HepG2 (cell line): ENCODE measurements around the gene SDC4. TPM values are rescaled to one million over a fixed set of nuclear protein-coding genes. Genes with fewer than 3 reads are reported as not detected.

Source experiments
- BHLHE40 ChIP-seq: IDR thresholded peaks from 2 replicates; pipeline ENCODE4 v1.6.1; 2011; ENCODE audit warnings: low read length, improper control_type of control experiment
- CCDC6 ChIP-seq: sonication (generic); formaldehyde crosslinking; IDR thresholded peaks from 2 replicates; pipeline ENCODE4 v1.8.1; 2022; ENCODE audit warnings: mild to moderate bottlenecking, missing genetic modification reagents, moderate library complexity
- DMTF1 ChIP-seq: sonication (generic); formaldehyde crosslinking; IDR thresholded peaks from 2 replicates; pipeline ENCODE4 v1.4.0; 2020; ENCODE audit warnings: mild to moderate bottlenecking, missing genetic modification reagents
- PBX2 ChIP-seq: IDR thresholded peaks from 2 replicates; pipeline ENCODE4 v1.6.1; 2016; ENCODE audit warnings: control low read depth
- PRPF4 ChIP-seq: fragments of 200-400 bp; formaldehyde crosslinking; IDR thresholded peaks from 2 replicates; pipeline ENCODE4 v1.6.1; 2016; ENCODE audit warnings: low read length, low read depth; ENCODE audit not compliant: poor library complexity, severe bottlenecking
- RFXANK ChIP-seq: IDR thresholded peaks from 2 replicates; pipeline ENCODE4 v1.6.1; 2016
- SSRP1 ChIP-seq: IDR thresholded peaks from 2 replicates; pipeline ENCODE4 v1.6.1; 2016; ENCODE audit warnings: control low read depth
- THAP9 ChIP-seq: sonication (generic); formaldehyde crosslinking; IDR thresholded peaks from 2 replicates; pipeline ENCODE4; 2020; ENCODE audit warnings: missing genetic modification reagents, mild to moderate bottlenecking, borderline replicate concordance
- YY1 ChIP-seq: IDR thresholded peaks from 2 replicates; pipeline ENCODE4 v1.6.1; 2011; ENCODE audit warnings: low read length, low read depth, moderate library complexity, mild to moderate bottlenecking; ENCODE audit not compliant: insufficient read depth, insufficient replicate concordance
- ZBTB3 ChIP-seq: sonication (generic); formaldehyde crosslinking; IDR thresholded peaks from 2 replicates; pipeline ENCODE4 v1.4.0; 2020; ENCODE audit warnings: low read depth, mild to moderate bottlenecking, moderate library complexity, missing genetic modification reagents, borderline replicate concordance
- ZBTB49 ChIP-seq: sonication (generic); formaldehyde crosslinking; IDR thresholded peaks from 2 replicates; pipeline ENCODE4 v1.4.0; 2020; ENCODE audit warnings: missing genetic modification reagents, borderline replicate concordance
- ZIK1 ChIP-seq: sonication (generic); formaldehyde crosslinking; IDR thresholded peaks from 2 replicates; pipeline ENCODE4 v1.5.0; 2020; ENCODE audit warnings: mild to moderate bottlenecking, low read depth, missing genetic modification reagents, borderline replicate concordance
- ZNF263 ChIP-seq: sonication (generic); formaldehyde crosslinking; IDR thresholded peaks from 2 replicates; pipeline ENCODE4 v1.4.0; 2020; ENCODE audit warnings: missing genetic modification reagents
- ZNF431 ChIP-seq: sonication (generic); formaldehyde crosslinking; IDR thresholded peaks from 2 replicates; pipeline ENCODE4 v1.9.0; 2022; ENCODE audit warnings: missing genetic modification reagents, low read depth, mild to moderate bottlenecking, borderline replicate concordance
- ZNF788 ChIP-seq: sonication (generic); formaldehyde crosslinking; IDR thresholded peaks from 2 replicates; pipeline ENCODE4 v1.5.0; 2020; ENCODE audit warnings: mild to moderate bottlenecking, missing genetic modification reagents, borderline replicate concordance
- polyA plus RNA-seq, 8 experiments: library from polyadenylated mRNA; depleted of rRNA in 3 of 8; stranded (reverse) in 7 of 8; unstranded in 1 of 8; fragments of >200 nt; fragmentation: Illumina TruSeq in 4 of 8; extraction: Trizol in 4 of 8; gene quantifications; 2 replicates each; pipeline versions ENCODE4 v1.2.1 to v1.2.3, GENCODE V29; 2011 to 2016; ENCODE audit warnings: low read depth in 4 of 8, missing spikeins in 1 of 8, mixed read lengths in 1 of 8; ENCODE audit not compliant: insufficient read depth in 1 of 8
- total RNA-seq, 5 experiments: library from RNA; depleted of rRNA; stranded (reverse); fragments of >200 nt; fragmentation: Illumina TruSeq; extraction: Trizol; gene quantifications; 2 replicates each; pipeline ENCODE4 v1.2.3, GENCODE V29; 2016; ENCODE audit warnings: low read depth in 1 of 5

Gene SDC4
- total and polyA plus RNA-seq, 2 of the 13 experiments (the other 11 are each of a cell fraction or from before 2014, with no cell fraction given): 49.0 to 65.1 TPM

- peak; percentile 100 for TF ChIP-seq THAP9 (CRISPR knock-in tag)
- TF ChIP-seq DMTF1 (CRISPR knock-in tag): peak; percentile 63; the same call in 1 of the 2 replicates
- peak; percentile 86 for TF ChIP-seq ZNF263
- TF ChIP-seq ZNF788 (CRISPR knock-in tag): peak; percentile 99
- TF ChIP-seq RFXANK (CRISPR knock-in tag): peak; percentile 27; the same call in 1 of the 2 replicates
- TF ChIP-seq ZBTB49 (CRISPR knock-in tag): peak; percentile 83; the same call in 1 of the 2 replicates
- TF ChIP-seq ZBTB3: peak; percentile 95
- TF ChIP-seq BHLHE40: peak; percentile 85
- peak; percentile 72; the same call in 1 of the 2 replicates for TF ChIP-seq SSRP1 (CRISPR knock-in tag)
- 0 out of 2 replicates have a peak, but pooled peaks have one; percentile 87 for TF ChIP-seq ZIK1 (CRISPR knock-in tag)
- no peak for TF ChIP-seq PRPF4
- TF ChIP-seq YY1: peak; percentile 64
- no peak; the same call in 1 of the 2 replicates for TF ChIP-seq ZNF431 (CRISPR knock-in tag)
- TF ChIP-seq PBX2 (CRISPR knock-in tag): peak; percentile 58; the same call in 1 of the 2 replicates
- TF ChIP-seq CCDC6: 0 out of 2 replicates have a peak, but pooled peaks have one; percentile 3
These were observed 14.8 kb upstream of the SDC4 start, which contains the start of gene SYS1 (continued) for GRCh38 chr20:45362804-45363610.
